Activated effector memory CD4-positive, alpha-beta T cell treated with anti-CD3 and anti-CD28 coated beads, Interleukin-2, amount 50 U/mL, for 16 hours (primary cell): ENCODE measurements around the gene RRP9.
"Not testable (repeated sequence)": the region's sequence is repeated elsewhere in the genome, so short reads cannot be mapped to it uniquely, and the experiment has no call there.

ENCODE experiments used
- DNase-seq: peaks from one replicate; pipeline ENCODE4 v3.0.0-alpha.2; 2020

Gene RRP9

GRCh38 chr3:51941798-51942602 is at the start of gene RRP9, which contains the start of gene PARP3:
TSS of gene RRP9 (minus strand) at chr3:51941904. CDS start at chr3:51941867, 37 bp downstream.
TSS of gene PARP3 (plus strand) at chr3:51942363. CDS start at chr3:51943356, 993 bp downstream.
- peak; percentile 100 for DNase-seq

GRCh38 chr3:51990501-51990971 is 48.8 kb upstream of the RRP9 start:
- not testable (repeated sequence) for DNase-seq

GRCh38 chr3:51988286-51989146 is 46.8 kb upstream of the RRP9 start:
- DNase-seq = no peak

- DNase-seq = no peak
Measured at GRCh38 chr3:51987568-51987967, 45.9 kb upstream of the RRP9 start.

- no peak for DNase-seq
Measured at GRCh38 chr3:51986010-51986947, 44.6 kb upstream of the RRP9 start.

GRCh38 chr3:51985063-51985462 is 43.4 kb upstream of the RRP9 start:
- no peak for DNase-seq

GRCh38 chr3:51984269-51984647 is 42.6 kb upstream of the RRP9 start:
- no peak for DNase-seq

- DNase-seq = no peak
Measured at GRCh38 chr3:51983578-51984268, 42.0 kb upstream of the RRP9 start.

GRCh38 chr3:51982838-51983577 is 41.3 kb upstream of the RRP9 start, which contains the start of gene ACY1:
TSS of gene ACY1 (plus strand) at chr3:51983535. CDS start at chr3:51984065, 530 bp downstream.
- peak; percentile 90 for DNase-seq

- peak; percentile 73 for DNase-seq
Measured at GRCh38 chr3:51982352-51982837, 40.7 kb upstream of the RRP9 start.

- DNase-seq = no peak
Measured at GRCh38 chr3:51980253-51980652, 38.5 kb upstream of the RRP9 start.

- DNase-seq = no peak
Measured at GRCh38 chr3:51978143-51978502, 36.4 kb upstream of the RRP9 start.

- DNase-seq = peak; percentile 76
Measured at GRCh38 chr3:51977446-51978142, 35.9 kb upstream of the RRP9 start.

GRCh38 chr3:51975852-51976549 is 34.3 kb upstream of the RRP9 start:
- peak; percentile 72 for DNase-seq

GRCh38 chr3:51974963-51975851 is 33.5 kb upstream of the RRP9 start, which contains the start of gene ABHD14A:
TSS of gene ABHD14A (plus strand) at chr3:51975064. CDS start at chr3:51975136, 72 bp downstream.
- DNase-seq = peak; percentile 91

- no peak for DNase-seq
Measured at GRCh38 chr3:51974277-51974962, 32.7 kb upstream of the RRP9 start.

GRCh38 chr3:51971350-51971749 is 29.6 kb upstream of the RRP9 start:
- DNase-seq = no peak
